ENCODE results near the gene TBCA.
A peak's percentile ranks its signal among the peaks of the same experiment; 100 is the strongest.

TBCA gene, protein sequence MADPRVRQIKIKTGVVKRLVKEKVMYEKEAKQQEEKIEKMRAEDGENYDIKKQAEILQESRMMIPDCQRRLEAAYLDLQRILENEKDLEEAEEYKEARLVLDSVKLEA

DNA sequence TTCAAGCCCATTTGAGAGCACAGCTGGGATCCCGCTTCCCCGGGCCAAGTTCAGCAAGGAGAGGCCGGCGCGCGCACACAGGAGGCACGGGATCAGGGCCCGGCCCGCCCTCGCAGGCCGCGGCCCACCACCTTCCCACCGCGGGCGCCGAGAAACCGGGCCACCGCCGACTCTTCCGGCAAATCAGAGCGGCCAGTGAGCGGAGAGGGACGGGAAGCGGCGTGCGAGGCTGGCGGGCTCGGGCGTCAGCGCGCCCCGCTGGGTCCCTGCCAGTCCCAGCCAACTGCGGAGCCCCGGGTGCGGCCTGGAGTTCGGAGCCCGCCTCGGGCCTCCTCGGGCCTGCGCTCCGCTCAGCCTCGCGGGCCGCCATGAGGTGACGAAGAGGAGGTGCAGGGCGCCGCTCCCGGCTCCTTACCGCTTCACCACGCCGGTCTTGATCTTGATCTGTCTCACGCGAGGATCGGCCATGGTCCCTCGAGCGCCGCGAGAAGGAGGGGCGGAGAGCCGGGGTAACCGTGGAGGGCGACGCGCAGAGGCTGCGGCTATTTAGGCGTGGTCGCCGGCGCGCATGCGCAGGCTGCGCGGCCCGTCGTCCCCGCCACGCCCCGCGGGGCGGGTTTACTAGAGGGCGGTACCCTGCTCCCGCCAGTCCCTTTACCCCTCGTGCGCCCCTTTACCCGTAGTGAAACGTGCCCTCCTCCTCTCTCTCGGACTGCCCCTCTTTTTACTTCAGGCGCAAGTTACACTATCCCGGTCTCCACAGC lies at the start of gene TBCA:
TBCA (minus strand) TSS at position 550 of the 764 bp plus-strand sequence; CDS start at position 468, 82 bp downstream.
- DNase-seq: peak; percentile 95

DNA sequence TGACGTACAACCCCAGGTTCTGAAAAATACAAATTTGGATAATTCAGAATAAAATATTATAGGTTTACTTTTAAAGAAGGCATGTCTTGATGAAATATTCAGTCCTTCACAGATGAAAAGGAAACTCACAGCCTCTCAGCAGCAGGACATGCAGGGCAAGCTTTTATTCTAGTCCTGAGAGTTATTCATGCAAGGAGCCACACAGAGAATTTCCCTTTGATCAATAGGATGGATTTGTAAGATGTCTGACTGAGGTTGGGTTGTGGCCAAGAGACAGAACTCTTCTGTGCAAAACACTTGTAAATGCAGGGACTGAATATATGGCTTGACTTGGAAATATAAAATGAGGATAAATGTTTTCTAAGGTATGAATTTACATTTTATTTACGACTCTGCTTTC lies 48.8 kb upstream of the TBCA start:
- DNase-seq: no peak

DNA sequence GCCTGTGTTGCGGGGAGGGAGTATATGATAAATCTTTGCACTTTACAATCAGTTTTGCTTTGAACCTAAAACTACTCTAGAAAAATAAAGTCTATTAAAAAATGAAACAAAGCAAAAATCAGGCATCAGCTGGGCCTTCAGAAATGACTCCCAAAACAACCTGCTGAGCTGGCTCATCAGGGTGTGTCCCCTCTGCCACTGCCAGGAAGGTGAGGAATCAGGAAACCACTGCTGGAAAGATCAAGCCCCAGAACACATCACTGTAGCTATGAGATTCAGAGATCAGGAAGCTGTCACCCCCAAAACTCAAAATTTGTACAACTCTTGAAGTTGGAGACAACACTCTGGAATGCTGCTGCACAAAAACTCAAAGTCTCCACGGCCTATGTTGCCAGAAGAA lies 40.5 kb upstream of the TBCA start:
- DNase-seq: no peak

DNA sequence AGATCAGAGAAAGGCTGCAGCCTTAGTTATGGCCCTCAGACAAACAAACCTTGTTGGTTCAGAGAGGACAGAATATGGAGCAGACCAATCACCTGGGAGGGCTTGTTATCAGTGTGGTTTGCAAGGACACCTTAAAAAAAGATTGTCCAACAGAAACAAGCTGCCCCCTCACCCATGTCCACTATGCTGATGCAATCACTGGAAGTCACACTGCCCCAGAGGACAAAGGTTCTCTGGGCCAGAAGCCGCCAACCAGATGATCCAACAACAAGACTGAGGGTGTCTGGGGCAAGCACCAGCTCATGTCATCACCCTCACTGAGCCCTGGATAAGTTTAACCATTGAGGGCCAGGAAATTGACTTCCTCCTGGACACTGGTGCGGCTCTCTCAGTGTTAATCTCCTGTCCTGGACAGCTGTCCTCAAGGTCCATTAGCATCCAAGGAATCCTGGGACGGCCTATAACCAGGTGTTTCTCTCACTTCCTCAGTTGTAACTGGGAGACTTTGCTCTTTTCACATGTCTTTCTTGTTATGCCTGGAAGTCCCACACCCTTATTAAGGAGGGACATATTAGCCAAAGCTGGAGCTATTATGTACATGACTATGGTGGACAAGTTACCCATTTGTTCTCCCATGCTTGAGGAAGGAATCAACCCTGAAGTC lies 36.9 kb upstream of the TBCA start:
- DNase-seq: no peak

DNA sequence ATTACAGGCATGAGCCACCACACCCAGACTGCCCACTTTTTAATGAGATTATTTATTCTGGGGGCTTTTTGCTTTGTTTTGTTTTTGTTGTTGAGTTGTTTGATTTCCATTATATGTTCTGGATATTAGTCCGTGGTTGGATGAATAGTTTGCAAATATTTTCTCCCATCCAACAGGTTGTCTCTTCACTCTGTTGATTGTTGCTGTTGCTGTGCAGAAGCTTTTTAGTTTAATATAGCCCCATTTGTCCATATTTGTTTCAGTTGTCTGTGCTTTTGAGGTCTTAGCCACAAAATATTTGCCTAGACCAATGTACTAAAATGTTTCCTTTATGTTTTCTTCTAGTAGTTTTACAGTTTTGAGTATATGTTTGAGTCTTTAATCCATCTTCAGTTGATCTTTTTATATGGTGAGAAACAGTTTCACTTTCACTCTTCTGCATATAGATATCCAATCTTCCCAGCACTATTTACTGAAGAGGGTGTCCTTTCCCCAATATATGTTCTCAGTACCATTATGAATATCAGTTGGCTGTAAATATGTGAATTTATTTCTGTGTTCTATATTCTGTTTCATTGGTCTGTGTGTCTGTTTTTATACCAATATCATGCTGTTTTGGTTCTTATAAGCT lies 30.2 kb upstream of the TBCA start:
- no peak for DNase-seq

DNA sequence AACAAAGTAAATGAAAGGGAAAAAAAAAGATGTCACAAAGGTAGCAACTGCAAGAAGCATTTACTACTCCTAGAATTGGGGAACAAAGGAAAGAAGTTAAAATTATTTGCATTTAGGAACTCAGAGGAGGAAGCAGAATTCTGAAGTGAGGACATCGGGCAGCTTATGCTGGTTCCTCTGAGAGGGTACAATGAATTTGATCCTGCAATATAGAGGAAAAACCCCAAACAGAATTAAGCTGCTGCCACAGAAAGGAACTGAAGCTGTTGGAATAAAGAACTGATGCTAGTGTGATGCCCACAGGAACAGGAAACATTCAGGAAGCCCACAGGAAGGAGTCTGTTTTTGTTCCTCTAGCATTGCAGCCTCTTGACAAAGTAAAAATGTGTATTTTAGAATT lies 22.3 kb upstream of the TBCA start:
- no peak for DNase-seq

DNA sequence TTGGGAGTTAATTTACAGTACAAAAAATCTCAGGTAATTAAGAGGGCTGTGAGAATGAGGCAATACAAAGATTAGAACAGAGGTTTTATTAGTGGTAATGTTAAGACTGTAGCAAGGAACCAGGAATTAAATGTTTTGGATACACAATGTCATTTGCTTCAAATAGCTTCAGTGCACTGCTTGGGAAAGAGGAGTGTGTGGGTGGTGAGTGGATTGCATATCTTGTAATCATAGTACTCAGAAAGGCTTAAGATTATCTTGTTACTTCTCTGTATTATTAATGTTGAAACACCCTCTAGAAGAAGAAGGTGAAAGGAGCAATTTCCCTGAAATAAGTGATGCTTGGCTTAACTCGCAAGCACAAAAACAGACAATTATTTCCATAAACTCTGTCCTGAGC lies 21.0 kb upstream of the TBCA start:
- DNase-seq: no peak

DNA sequence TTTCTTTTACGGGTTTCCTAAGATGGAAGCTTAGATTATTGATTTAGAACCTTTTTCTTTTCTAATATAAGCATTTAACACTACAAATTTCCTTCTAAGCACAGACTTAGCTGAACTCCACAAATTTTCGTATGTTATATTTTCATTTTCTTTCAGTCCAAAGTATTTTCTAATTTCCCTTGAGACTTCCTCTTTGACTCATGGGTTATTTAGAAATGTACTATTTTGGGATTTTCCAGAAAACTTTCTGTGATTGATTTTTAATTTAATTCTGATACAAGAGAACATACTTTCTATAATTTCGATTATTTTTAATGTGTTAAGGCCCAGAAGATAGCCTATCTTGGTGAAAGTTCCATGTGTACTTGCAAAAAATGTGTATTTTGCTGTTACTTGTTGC lies 19.7 kb upstream of the TBCA start:
- no peak for DNase-seq

DNA sequence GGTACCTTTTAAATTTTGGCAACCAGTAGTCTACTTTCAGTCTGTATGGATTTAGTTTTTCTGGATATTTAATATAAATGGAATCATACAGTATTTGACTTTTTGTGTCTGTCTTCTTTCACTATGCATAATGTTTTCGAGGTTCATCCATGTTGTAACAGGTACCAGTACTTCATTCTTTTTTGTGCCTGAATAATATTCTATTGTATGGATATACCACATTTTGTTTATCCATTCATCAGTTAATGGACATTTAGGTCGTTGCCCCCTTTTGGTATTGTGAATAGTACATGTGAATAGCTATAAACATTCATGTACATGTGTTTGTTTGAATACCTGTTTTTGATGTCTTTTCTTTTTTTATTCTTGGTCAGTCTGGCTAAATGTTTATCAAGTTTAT lies 19.1 kb upstream of the TBCA start:
- DNase-seq: no peak

DNA sequence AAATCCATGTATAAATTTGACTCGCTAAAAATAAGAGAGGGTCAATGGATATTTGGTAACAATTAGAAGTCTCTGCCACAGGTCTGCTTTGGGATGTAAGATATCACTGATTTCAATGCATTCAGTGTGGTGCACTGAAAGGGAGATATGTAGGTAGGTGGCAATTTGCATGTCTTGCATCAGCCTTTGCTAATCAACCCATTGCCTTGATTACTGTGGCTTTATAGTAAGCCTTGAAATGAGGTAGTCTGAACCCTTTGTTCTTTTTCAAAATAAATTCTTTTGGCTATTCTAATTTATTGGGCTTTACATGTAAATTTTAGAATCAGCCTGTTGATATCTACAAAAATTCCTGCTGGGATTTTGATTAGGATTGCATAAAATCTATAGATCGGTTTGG lies 15.8 kb upstream of the TBCA start:
- DNase-seq: no peak

DNA sequence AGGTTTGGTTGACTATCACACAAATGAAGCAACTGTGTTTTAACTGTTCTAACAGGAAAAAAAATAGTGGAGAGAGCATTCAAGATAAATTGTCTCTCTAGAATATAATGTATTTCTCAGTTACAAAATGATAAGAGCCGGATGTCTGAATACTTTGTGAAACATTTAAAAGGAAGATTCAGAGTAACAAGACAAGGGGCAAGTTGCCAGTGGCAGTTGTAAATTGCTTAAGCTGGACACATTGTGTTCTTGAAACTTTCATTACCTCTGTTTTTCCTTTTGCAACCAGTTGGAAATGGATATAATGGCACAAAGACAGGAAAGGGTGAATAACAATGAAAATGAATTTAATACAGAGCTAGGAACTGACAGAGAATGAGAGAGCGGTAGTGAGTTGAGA lies 15.2 kb upstream of the TBCA start:
- no peak for DNase-seq

DNA sequence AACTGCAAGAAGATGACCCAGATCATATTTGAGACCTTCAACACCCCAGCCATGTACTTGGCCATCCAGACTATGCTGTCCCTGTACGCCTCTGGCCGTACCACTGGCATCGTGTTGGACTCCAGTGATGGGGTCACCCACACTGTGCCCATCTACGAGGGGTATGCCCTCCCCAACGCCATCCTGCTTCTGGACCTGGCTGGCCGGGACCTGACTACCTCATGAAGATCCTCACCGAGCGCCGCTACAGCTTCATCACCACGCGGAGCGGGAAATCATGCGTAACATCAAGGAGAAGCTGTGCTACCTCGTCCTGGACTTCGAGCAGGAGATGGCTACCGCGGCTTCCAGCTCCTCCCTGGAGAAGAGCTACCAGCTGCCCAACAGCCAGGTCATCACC lies 9.1 kb upstream of the TBCA start:
- no peak for DNase-seq

DNA sequence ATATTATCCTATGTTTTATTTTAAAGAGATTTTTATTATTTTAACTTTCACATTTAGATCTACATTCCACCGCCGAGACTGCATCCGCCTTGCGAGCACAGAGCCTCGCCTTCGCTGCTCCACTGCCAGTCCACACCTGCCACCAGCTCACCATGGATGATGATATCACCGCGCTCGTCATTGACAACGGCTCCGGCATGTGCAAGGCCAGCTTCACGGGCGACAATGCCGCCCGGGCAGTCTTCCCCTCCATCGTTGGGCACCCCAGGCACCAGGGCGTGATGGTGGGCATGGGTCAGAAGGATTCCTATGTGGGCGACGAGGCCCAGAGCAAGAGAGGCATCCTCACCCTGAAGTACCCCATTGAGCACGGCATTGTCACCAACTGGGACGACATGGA lies 8.6 kb upstream of the TBCA start:
- no peak for DNase-seq

DNA sequence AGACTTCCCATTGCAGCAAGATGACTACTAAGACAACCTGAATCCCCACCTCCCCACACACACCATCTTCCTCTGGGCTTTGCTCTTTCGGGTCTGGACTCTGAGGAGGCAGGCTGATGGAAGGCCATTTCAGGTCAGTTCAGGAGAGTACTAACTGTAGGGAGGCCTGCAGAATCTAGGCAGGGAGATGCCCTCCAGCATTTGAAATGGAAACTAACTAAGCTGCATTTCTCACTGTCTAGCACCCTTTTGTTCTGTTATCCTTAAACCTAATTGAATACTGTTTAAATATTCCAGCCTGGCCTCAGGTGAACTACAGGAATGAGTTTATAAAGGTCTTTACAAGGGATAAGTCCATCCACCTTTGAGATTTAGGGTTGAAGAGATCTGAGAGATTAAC lies 4.9 kb upstream of the TBCA start:
- DNase-seq: no peak

DNA sequence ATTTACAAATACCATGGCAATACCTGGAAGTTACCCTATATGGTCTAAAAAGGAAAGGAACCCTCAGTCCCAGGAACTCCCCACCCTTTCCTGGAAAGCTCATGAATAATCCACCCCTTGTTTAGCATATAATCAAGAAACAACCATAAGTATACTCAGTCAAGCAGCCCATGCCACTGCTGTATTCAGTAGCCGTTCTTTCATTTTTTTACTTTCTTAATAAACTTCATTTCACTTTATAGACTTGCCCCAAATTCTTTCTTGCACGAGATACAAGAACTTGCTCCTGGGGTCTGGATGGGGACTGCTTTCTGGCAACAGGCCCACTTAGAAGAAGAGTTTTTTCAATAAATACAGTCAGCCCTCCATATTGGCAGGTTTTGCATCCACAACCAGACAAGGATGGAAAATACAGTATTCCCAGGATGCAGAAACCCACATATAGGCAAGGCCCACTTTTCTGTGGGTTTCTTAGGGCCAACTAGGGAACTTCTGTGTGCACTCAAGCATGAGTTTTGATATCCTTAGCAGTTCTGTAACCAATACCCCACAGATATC lies 2.8 kb upstream of the TBCA start:
- DNase-seq: no peak

DNA sequence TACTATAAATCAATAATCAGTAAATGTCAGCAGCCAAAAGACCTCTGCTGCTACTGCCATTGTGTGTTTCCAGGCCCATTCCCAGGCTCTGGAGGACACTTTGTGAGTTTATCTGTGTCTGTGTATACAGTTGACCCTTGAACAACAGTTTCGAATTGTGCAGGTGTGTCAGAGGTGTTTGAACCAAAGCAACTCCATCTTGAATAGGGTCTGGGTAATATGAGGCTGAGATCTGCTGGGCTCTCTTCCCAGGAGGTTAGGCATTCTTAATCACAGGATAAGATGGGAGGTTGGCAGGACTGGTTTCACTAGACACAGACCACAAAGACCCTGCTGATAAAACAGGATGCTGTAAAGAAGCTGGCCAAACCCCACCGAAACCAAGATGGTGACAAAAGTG lies 2.3 kb upstream of the TBCA start:
- no peak for DNase-seq

DNA sequence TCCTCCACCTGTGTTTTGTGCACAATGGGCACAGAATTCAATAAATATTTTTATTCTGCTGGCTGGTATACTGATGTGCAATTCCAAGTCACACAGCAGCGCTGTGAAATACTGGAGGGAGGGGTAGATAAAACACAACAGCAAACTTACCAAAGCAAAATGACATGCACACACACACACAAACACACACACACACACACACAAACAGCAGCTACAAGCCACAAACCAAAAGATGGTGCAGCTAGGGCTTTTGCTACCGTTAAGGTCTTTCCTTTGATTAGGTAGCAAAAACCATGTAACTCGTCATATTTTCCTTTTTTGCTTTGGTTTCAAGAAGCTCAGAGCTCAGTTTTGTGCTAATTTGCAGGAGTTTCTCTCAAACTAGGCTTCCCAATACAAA lies 1.8 kb upstream of the TBCA start:
- no peak for DNase-seq

DNA sequence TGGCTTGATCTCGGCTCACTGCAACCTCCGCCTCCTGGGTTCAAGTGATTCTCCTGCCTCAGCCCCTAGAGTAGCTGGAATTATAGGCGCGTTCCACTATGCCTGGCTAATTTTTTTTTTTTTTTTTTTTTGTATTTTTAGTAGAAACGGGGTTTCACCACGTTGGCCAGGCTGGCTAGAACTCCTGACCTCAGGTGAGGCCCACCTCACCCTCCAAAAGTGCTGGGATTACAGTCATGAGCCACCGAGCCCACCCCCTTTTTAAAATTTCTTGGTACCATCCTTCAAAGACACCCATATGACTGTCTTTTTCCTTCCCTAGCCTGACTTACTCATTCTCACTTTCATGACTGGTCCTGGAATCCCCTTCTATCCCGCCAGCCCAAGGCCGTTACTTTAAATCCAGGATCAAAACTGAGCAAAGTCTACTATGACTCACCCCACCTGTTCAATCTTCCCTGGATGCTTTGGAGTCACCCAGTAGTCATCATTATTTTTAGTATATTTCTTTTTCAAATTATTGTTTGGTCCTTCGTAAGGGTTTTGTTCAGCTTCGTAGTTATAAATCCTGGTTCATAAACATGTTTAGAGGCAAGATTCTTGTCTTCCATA lies 1.2 kb upstream of the TBCA start:
- DNase-seq: no peak

DNA sequence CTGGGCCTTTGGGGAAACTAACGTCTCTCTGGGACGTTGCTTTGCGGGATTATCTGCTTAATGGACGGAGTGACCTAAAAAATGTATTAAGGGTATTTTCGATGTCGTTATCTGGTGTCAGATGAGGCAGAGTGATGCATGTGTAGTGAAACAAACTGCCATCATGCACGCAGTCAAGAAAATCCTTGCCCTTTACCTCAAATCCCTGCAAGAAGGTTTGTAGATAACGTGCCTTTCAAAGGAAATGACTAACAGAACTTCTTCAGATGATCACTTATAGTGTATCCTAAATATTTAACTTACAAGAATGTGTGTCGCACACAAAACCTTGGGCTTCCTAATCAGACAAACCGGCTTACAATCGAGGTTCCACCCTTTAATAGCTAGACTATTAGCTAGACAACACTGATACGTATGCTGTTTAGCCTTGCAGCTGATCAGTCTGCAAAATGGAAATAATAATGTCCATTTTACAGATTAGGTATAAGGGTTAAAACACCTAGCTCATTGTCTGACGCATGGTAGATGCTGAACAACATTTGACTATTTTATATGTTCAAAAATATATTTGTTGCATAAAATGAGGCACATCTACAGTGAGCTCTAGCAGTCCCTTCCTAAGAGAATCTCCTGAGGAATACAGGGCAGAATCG lies 541 bp upstream of the TBCA start:
- no peak for DNase-seq

DNA sequence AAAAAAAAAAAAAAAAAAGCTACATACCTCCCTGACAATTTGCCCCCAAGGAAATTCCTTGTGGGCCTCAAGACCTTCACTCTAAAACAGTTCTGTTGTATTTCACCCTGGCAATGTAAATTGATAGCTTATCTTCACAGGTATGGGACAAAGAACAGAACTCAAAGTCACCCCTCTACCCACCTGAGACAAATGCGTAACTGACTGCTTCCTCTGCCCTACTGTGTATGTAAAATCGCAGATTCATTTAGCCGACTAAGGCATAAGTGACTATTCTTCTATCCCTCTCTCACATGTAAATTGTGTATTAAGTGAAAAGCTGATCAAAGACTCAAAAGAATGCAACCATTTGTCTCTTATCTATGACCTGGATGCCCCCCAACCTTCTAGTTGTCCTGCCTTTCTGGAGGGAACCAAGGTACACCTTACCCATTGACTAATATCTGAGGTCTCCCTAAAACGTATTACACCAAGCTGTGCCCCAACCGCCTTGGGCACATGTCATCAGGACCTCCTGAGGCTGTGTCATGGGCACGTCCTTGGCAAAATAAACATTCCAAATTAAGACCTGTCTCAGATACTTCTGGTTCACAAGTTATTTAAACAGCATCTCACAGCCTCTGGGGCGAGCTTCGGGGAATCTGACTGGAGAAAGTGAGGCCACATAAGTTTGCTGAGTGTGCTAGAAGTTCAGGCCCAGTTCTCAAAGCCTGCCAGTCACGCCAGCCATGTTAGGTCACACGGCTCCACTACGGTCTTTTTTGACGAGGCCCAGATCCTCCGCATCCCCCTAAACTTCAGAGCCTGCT lies 954 bp downstream of the TBCA start:
- DNase-seq: no peak

DNA sequence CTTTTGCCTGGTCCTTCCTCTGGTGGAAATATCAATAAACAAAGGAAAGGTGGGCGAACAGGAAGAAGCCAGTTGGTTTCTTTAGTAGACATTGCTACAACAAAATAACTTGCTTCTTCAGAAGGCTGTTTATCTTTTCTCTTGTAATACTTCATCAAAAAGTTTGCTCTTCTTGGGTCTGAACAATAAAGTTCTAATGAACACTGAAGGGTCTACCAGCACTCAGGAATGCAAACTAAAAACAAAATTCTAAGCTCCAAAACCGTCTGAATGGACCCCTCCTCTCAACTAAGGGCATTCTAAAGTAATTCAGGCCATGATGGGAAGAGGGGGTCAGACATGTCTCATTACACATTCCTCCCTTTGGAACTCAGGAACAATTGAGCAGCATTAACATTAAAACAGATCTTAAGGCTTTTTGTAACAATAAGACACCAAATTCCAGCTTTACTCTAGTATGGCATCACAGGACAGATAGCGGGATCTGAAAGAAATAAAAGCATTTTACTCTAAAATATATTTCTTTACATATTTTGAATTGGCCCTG lies 2.3 kb downstream of the TBCA start:
- DNase-seq: no peak

DNA sequence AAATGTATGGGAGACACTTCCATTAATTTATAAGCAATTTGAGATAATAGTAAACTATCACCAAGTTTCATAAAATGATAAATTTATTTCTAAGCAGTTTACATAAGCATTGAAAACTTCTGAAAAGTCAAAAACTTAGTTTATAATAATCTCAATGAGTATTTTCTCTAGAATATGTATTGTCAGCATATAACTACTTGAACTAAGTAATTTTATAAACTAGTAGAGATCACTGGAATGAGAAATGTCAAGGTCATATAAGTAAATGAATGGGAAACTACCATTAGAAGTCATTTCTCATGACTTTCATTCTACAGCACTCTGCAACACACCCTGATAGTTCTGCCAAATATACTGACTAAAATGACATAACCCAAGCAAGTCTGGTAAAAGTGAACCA lies 3.4 kb downstream of the TBCA start:
- DNase-seq: no peak

All from activated CD8-positive, alpha-beta memory T cell treated with anti-CD3 and anti-CD28 coated beads for 24 hours (primary cell).